Activated CD4-positive, CD25-positive, alpha-beta regulatory T cell treated with anti-CD3 and anti-CD28 coated beads, Interleukin-2, amount 50 U/mL, for 72 hours (primary cell): ENCODE measurements around the gene PDCD1LG2.
"Not testable (repeated sequence)": the region's sequence is repeated elsewhere in the genome, so short reads cannot be mapped to it uniquely, and the experiment has no call there.

ENCODE experiments used
- DNase-seq: peaks from one replicate; pipeline ENCODE4 v3.0.0; 2021

The PDCD1LG2 gene

GRCh38 chr9:5510360-5510931, at the start of gene PDCD1LG2:
Gene PDCD1LG2 (plus strand): TSS chr9:5510531. CDS start chr9:5522547, 12,016 bp downstream.
- peak; percentile 43 for DNase-seq

GRCh38 chr9:5464831-5465330, 45.5 kb upstream of the PDCD1LG2 start:
- DNase-seq: not testable (repeated sequence)

GRCh38 chr9:5466005-5466404, 44.3 kb upstream of the PDCD1LG2 start:
- no peak for DNase-seq

- DNase-seq: no peak
These were observed 43.6 kb upstream of the PDCD1LG2 start for GRCh38 chr9:5466766-5467165.

GRCh38 chr9:5468850-5469249, 41.5 kb upstream of the PDCD1LG2 start:
- DNase-seq: no peak

GRCh38 chr9:5470122-5470521, 40.2 kb upstream of the PDCD1LG2 start:
- DNase-seq: no peak

GRCh38 chr9:5470816-5471215, 39.5 kb upstream of the PDCD1LG2 start:
- DNase-seq: no peak

GRCh38 chr9:5475611-5476010, 34.7 kb upstream of the PDCD1LG2 start:
- not testable (repeated sequence) for DNase-seq

GRCh38 chr9:5478206-5478605, 32.1 kb upstream of the PDCD1LG2 start:
- DNase-seq: no peak

- DNase-seq: no peak
These were observed 30.2 kb upstream of the PDCD1LG2 start for GRCh38 chr9:5479994-5480694.

GRCh38 chr9:5480919-5481318, 29.4 kb upstream of the PDCD1LG2 start:
- DNase-seq: no peak

- DNase-seq: no peak
These were observed 28.9 kb upstream of the PDCD1LG2 start for GRCh38 chr9:5481322-5482040.

- DNase-seq: no peak
These were observed 28.1 kb upstream of the PDCD1LG2 start for GRCh38 chr9:5482194-5482593.

GRCh38 chr9:5483306-5483705, 27.0 kb upstream of the PDCD1LG2 start:
- DNase-seq: no peak

- DNase-seq: no peak
These were observed 24.8 kb upstream of the PDCD1LG2 start for GRCh38 chr9:5485378-5486085.

GRCh38 chr9:5486988-5487387, 23.3 kb upstream of the PDCD1LG2 start:
- no peak for DNase-seq

- no peak for DNase-seq
These were observed 21.9 kb upstream of the PDCD1LG2 start for GRCh38 chr9:5488221-5489008.

- DNase-seq: no peak
These were observed 20.5 kb upstream of the PDCD1LG2 start for GRCh38 chr9:5489630-5490490.

- no peak for DNase-seq
These were observed 17.2 kb upstream of the PDCD1LG2 start for GRCh38 chr9:5492965-5493678.

- no peak for DNase-seq
These were observed 16.4 kb upstream of the PDCD1LG2 start for GRCh38 chr9:5493679-5494511.
